Adrenal gland (tissue), 5 donors: ENCODE results near the gene TMEM114.

ENCODE experiments used
- CTCF ChIP-seq, 6 experiments: fragments of 450-650 bp in 4 of 6; fragments of 200-600 bp in 2 of 6; sonication (generic) in 1 of 6; IDR thresholded peaks; 1 replicate in 5 of 6; 2 replicates in 1 of 6; pipeline versions ENCODE4 v1.5.1 to v1.8.0; 2016 to 2021; ENCODE audit warnings: antibody characterized with exemption in 6 of 6, mild to moderate bottlenecking in 2 of 6, moderate library complexity in 1 of 6
- POLR2A ChIP-seq, 2 donors: fragments of 450-650 bp; IDR thresholded peaks; one replicate each; pipeline ENCODE4 v1.6.1; 2017; ENCODE audit warnings: antibody characterized with exemption in 2 of 2, mild to moderate bottlenecking in 2 of 2, moderate library complexity in 1 of 2
- donor health status: DM: no; HTN: no; CAD: no.

GRCh38 chr16:8585857-8586256 lies 4.5 kb downstream of the TMEM114 start:
- no peak for TF ChIP-seq CTCF (IDR thresholded peaks at IDR 0.05)
- no peak for TF ChIP-seq POLR2A (IDR thresholded peaks at IDR 0.05)
